Activated gamma-delta T cell treated with anti-CD3 and anti-CD28 coated beads, Interleukin-2, amount 50 U/mL, for 16 hours (primary cell): ENCODE measurements around the gene OR1C1.
"Not testable (repeated sequence)": the region's sequence is repeated elsewhere in the genome, so short reads cannot be mapped to it uniquely, and the experiment has no call there.

Source experiments
- DNase-seq: peaks from one replicate; pipeline ENCODE4 v3.0.0-alpha.2; 2020; ENCODE audit warnings: low read depth

Gene OR1C1, protein sequence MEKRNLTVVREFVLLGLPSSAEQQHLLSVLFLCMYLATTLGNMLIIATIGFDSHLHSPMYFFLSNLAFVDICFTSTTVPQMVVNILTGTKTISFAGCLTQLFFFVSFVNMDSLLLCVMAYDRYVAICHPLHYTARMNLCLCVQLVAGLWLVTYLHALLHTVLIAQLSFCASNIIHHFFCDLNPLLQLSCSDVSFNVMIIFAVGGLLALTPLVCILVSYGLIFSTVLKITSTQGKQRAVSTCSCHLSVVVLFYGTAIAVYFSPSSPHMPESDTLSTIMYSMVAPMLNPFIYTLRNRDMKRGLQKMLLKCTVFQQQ

DNA sequence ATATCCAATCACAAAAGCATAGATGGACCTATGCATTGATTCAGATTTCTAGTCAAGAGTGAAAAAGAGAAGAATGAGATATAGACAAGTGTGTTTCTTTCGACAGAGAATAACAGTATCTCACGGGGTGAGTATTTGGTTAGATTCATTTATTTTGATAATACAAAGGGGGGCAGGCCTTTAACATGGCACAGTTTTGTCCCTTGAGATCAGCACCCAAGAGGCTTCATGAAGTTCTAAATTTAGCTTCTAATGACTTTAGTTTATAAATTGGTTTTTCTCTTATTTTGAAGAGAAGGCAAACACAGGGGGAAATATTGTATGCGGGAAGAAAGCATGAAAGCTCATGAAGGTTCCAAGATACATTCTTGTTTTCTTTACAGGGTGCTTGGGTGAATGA lies at the start of gene OR1C1:
Gene OR1C1, minus strand, starts transcription at position 101 of the 400 bp plus-strand sequence. CDS start 2,150 bp downstream, outside the sequence.
- no peak for DNase-seq

DNA sequence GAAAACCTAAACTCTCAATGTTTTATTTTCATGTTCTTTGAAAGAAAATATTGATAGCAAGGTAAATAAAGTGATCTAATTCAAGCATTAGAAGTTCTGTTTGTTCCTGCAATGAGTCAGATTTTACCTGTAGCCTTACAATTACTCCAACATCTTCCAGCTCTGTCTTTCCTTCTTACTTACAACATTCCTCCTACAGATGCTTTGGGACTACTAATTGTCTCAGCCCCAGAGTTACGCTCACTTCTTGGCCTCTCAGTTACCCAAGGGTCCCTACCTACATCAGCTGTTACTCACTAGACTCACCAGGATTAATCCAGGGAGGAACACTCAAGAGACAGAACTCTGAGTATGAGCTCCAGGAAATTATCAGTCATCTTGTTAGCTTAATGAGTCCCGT lies 37.2 kb upstream of the OR1C1 start:
- no peak for DNase-seq

DNA sequence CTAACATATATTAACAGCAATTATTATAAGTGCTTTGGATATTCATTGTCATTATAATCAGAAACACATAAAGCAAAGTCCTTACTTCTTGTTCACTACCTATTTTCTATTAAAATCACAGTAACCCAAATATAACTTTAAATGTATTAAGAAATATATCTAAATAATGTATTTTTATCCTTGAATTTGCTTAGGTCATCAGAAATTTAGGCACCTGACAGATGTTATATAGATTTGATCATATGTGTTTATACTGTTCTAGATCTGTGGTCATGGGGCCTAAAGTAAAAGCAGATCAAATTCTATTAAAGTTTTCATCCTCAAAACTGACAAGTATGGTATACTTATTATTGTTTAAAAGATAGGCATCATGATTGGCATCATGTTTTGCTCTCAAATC lies 9.2 kb upstream of the OR1C1 start:
- DNase-seq: no peak

DNA sequence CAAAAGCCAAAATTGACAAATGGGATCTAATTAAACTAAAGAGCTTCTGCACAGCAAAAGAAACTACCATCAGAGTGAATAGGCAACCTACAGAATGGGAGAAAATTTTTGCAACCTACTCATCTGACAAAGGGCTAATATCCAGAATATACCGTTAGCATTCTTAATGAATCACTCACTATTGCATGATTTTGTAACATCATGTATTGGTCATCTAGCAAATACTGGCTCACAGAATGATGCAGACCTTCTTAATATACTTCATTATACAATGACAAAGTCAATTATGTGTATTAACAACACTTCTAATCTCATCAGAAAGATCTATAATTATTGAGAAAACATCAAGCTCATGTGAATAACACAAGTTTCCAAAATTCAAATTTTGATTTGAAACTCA lies 6.0 kb downstream of the OR1C1 start:
- DNase-seq: not testable (repeated sequence)

DNA sequence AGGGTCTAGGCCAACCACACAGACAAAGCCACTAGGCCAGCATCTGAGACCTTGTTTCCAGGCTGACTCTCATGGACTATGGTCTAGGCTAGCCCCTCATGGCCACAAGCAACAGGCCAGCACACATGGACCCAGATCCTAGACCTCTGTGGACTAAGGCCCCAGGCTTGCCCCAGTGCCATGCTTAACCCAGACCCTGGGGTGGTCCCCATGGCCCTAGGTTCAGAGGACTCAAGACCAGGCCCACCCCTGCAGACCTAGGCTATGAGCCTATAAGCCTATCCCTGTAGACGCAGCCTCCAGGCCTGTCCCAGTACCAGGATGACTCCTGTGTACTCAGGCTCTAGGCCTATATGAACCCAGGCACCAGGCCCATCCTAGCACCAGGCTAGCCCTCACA lies 10.5 kb downstream of the OR1C1 start:
- no peak for DNase-seq

DNA sequence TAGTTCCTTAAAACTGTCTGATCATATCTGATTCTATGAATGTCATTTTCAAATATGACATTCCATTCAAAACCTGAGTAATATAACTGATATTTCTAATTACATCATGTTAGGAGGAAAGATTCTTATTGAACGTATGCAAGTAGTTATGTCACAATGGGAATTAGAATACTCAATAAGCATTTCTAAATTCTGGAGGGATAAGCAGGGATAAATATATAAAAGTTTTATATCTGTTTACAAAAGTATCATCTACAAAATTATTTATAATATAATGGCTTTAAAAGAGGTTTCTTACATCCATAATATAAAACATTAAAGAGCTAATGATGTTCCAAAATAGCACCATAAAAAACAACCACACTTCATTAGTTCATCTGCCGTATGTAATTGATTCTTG lies 12.3 kb downstream of the OR1C1 start, which contains the start of gene OR14A2:
Gene OR14A2, minus strand, starts transcription at position 101 of the 400 bp plus-strand sequence.
- no peak for DNase-seq

DNA sequence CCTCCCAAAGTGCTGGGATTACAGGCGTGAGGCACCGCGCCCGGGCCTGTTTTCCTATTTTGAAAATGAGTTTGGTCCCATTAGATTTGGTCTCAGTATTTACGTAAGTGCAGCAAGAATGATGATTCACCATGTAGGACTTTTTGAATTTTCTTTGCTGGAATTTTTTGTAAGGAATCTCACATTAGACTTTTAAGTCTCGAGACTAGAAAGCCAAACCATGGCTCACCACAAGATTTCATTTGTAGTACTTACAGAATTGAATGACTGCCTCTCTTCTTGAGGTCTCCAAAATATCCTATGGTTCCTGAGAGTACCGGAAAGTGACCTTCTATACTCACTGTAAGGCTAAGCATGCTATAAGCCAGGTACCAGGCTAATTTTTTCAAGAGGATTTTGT lies 12.7 kb downstream of the OR1C1 start:
- no peak for DNase-seq

DNA sequence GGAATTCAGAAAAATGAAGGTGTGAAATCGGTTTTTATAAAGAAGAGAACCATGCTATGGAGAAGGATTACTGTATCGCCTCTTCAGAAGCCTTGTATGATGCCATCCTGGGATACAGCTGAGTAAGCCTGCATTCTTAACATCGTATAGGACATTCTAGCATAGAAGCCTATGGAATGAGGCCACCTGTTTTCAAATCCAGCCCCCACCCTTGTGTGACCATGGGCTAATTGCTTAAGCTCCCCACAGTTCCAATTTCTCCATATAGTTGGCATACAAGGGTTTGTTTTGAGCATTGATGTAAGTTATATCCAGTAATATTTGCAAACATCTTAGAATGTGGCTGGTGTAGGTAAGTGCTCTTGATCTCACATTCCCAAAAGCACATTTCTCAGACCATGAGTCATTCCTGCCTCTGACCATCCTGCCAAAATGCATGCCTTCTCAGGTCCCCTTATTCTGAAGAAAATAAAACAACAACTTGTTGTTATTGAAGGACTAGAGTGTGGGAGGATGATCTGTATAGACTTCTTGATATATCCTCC lies 13.9 kb downstream of the OR1C1 start:
- no peak for DNase-seq

DNA sequence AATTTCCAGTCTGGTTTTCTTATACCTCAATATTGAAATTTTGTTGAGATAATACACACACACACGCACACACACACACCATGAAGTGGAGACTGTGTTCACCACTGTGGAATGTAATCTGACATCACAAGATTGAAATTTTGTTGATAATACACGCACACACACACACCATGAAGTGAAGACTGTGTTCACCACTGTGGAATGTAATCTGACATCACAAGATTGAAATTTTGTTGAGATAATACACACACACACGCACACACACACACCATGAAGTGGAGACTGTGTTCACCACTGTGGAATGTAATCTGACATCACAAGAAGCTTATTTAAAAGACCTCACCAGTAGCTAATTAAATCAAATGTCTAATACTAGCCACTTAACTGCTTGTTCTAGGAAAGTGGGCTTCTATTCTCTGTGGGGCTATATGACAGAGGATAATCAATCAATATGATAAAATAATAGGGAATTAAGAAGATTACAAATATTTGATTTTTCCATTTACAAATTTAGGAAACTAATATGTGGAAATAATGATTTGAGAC lies 18.1 kb downstream of the OR1C1 start:
- not testable (repeated sequence) for DNase-seq

DNA sequence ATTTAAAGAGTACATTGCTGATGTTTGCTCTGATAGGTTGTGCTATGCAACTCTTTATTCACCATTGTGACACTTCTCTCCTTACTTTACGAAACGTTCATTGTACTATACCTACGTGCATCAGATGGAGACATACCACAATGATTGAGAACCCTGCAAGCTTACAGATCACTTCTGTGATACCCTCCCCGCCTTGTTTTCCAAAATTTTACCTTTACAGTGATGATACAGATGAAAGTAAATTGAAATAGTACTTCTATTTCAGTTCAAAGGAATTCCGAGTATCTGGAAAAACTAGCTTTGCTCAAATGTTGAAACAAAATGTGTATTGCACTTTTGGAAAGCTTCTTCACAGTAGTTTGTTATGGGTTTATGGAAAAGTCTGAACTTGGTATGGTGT lies 18.6 kb downstream of the OR1C1 start:
- no peak for DNase-seq

DNA sequence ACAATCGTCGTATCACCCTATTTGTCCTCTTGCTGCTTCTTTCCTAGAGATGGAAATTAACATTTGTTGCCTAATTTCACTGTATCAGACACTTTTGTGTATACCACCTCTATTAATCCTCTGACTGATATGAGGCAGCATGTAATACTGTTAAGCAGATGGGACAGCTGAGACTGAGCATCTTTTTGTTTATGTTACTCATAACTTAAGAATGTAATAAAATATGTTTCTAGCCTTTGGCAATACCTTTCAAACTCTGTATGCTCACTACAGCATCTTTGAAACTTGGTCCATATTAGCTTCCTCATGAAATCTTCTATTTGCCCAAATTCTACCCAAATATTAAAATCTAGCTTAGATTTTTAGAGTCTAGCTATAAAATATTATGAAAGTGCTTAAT lies 19.6 kb downstream of the OR1C1 start:
- no peak for DNase-seq

DNA sequence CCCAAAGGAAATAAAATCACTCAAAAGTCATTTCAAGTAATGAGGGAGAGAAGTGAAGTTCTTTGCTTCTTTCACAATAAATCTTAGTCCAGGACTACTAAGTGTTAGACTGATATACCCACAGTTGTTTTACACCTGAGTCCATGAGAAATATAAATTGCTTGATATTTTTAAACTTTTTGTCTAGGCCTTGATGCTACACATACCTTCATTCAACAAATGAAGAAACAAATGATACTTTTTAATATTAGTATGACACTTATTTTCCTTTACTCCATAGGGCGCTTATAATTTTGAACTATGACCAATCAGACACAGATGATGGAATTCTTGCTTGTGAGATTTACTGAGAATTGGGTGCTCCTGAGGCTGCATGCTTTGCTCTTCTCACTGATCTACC lies 22.0 kb downstream of the OR1C1 start, which contains the start of gene OR14K1:
Gene OR14K1, plus strand, starts transcription at position 301 of the 400 bp plus-strand sequence. Its CDS starts 0 bp downstream, at position 301.
- DNase-seq: no peak

DNA sequence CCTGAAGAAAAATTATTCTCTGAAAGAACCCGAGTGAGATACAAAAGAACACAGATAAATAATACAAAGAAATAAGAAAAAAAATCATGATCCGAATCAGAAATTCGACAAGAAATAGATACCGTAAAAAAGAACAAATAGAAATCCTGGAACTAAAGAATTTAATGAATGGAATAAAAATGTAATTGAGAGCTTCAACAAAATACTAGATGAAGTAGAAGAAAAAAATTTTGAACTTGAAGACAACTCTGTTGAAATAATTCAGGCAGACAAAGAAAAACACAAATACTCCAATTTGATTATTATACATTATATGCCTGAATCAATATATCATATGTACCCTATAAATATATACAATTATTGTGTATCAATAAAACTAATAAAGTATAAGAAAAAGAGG lies 39.1 kb downstream of the OR1C1 start:
- no peak for DNase-seq

DNA sequence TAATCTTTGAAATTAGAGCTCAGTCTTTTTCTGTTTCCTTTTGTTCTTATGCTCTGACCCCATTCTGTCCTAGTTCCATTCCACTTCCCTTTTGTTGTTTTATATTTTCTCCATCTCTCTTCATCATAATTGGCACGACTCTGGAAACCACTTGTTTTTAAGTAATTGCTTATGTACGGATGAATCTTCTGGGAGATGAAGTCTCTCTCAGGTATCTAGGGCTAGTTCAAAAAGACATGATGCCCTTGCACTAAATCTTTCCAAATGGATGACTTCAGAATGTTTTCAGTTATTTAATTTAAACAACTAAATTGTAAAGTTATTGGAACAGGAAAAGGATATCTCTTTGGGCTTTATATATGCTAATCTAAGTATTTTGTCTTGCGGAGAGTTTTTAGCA lies 43.8 kb downstream of the OR1C1 start, which contains the start of gene OR6F1:
Gene OR6F1, minus strand, starts transcription at position 101 of the 400 bp plus-strand sequence. CDS start 3,891 bp downstream, outside the sequence.
- no peak for DNase-seq

DNA sequence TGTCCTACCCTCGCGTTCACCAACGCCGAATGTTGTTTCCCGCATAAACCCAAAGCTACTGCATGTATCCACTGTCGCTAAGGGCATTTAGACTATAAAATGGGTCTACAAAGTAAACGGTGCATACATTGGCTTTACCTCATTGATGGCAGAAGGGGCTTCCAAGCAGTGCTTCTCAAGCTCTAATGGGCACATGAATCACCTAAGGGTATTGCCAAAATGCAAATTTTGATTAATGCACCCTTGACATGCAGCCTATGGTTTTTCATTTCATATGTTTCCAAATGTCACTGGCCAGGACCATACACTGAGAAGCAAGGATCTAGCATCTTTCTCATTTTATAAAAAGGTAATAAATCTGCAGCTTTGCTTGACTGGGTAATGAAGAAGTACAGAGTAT lies 46.6 kb downstream of the OR1C1 start:
- DNase-seq: no peak

DNA sequence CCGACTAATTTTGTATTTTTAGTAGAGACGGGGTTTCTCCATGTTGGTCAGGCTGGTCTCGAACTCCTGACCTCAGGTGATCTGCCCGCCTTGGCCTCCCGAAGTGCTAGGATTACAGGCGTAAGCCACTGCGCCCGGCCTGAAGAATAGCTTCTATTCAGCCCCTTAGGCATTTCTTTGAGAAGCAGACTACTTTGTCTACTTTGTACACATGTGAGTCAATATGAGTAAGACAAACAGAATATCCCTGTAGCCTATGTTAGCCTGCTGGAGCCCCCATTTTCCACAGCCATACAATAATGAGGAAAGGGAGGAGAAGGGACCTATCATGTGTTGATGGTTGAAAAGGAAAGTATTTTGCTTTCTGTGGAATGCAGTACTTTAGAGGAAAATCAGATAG lies 49.7 kb downstream of the OR1C1 start:
- DNase-seq: not testable (repeated sequence)
